OCI-M2 (cell line): ENCODE data around the gene SMIM12.
"Not testable (repeated sequence)": the region's sequence is repeated elsewhere in the genome, so short reads cannot be mapped to it uniquely, and the experiment has no call there.

ENCODE experiments used
- DNase-seq: peaks from one replicate; lab custom pipeline; 2025; ENCODE audit not compliant: unreplicated experiment; lab: John Stamatoyannopoulos, UW

Gene SMIM12

DNA sequence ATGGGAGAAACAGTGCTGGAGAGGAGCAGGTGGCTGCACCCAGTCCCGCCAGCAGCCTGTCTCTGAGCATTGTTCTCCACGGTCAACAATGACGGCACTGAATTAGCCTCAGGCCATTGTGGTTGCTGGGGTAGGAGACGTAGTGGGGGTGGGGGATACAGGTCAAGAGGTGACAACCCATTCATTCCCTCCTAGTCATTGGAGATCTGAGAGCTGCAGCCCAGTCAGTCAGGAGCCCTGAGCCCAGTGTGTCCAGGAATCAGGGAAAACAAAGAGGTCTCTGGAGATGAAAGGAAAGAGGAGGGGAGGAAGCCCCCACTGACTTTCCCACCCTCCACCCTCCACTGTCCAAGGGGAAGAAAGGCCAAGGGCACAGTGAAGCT, 15.3 kb downstream of the SMIM12 start:
- DNase-seq: no peak

DNA sequence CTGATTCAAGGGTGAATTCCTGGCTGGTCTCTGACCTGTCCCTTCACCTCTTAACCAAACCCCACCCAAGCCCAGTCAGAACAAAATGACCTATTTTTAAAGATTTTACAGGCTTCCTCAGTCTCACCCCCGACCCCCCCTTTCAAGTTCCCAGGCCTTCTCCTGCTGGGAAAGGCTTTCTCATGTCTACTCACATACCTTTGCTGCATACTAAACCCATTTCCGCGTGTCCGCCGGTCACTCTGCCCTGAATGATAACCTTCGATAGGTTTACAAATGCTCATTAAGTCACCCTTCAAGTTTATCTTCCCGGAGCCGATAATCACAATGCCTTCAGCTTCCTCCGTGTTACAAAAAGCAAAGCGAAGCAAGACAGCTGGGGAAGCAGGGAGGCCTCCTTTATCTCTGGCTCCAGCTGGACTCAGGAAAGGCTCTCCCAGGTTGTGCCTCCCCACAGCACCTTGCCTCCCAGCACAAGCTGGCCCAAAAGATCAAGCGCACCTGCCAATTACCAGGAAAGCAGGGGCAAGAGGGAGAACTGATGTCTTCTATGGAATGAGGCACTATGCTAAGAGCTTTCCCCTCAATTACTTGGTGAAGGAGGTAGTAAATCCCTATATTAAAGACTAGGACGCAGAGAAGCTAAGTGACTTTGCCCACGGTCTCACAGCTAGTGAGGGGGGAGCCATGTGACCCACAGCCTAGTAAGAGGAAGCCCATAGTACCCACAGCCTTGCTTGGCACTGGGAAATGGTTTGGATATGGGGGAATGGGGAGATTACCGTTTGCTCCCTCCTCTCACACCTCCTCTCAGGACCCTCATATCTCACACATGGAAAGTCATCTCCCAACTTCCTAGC, 15.9 kb downstream of the SMIM12 start:
- no peak for DNase-seq

DNA sequence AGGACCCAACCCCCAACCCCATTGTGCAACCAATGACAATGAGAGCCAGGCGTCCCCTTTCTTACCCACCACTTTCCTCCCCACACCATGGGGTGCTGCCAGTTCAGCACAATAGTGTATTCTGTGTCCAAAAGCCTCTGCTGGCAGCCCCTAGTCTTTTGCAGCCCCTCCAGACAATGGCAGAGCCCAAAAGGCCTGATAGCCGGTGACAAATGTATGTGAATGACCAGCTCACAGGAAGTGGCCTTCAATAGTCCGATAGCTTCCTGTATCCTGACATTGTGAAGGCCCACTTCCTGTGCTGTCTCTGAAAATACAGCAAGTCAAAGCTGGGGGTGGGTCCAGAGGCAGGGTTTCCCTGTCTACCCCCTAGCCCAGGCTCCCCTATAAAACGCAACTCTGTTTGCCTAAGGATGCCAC, 16.6 kb downstream of the SMIM12 start:
- no peak for DNase-seq

DNA sequence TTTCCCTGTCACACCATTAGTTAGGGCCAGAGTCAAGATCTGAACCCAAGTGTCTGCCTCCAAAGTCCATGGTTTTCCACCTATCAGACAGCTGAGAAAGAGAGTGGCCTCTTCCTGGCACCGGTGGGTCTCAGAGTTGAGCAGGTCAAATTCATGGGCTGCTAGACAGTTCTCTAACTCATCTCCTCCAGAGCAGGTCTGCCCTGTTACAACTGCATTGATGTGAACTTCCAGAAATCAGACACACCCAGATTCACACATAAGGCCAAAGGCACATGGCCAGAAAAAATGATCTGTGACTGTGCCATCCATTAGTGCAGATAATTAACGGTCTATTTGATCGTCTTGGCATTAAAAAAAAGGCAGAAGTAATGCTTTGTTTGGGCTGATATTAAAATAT, 17.5 kb downstream of the SMIM12 start:
- no peak for DNase-seq

DNA sequence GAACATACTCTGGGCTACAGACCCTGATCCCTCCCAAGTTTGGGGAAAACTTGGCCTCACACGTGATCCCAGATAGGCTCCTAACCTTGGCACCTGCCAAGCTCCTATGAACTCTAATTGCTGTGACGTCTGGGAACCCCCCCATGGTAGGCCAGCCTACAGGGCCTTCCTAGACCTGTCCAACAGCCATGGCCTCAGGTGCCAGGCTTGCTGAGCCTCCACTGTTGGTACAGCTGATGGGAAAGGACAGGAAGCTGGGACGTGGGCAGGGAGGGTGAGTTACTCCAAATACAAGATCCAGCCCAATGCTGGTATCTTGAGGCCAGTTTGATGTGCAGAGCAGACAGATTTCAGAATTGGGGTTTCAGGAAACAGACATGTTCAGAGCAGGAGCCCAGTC, 19.1 kb downstream of the SMIM12 start:
- DNase-seq: no peak

DNA sequence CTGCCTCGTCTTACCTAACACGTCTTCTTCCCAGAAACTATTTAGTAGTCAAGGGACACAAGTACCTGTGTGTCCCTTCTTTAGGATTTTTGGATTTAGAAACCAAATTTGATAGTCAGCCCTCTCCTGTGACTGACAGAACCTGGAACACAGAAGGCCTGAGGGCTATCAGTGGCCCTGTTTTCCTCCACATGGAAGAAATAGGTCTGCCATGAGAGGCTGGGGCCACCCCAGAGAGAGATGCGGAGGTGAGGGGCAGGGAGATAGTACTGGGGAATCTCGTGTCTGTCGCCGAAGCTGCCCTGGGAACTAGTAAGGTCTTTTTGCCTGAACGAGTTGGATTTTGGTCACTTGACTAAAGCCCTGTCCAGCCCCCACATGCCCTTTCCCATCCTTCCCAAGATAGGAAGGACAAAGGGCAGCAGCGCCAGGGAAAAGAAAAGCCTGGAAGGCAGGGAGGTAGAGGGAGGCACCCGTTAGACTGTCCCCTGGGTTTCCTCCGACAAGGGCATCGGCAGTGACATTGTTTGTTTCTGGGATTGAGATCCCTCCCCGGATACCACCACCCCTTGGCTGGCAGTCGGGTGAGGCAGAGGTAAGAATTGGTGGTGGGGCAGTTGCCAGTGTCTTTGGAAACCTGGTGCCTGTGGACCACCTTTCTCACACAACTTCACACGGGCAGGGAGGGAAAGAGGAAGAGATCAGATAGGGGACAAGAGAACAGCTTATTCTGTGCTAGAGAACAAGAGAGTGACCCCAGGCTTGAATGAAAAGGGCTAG, 19.8 kb downstream of the SMIM12 start:
- no peak for DNase-seq

DNA sequence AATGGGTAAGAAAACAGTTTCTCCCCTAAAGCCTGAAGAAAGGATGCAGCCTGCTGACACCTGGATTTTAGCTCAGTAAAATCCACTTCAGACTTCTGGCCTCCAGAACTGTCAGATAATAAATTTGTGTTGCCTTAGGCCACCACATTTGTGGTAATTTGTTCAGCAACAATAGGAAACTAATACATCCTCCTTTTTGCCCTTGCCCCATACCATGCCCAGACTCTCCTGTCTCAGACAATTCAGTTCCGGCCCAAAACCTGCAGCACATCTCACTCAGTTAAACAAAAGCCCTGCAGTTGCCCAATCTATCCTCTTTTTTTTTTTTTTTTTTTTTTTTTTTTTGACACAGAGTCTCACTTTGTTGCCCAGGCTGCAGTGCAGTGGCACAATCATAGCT, 25.8 kb downstream of the SMIM12 start:
- DNase-seq: no peak

DNA sequence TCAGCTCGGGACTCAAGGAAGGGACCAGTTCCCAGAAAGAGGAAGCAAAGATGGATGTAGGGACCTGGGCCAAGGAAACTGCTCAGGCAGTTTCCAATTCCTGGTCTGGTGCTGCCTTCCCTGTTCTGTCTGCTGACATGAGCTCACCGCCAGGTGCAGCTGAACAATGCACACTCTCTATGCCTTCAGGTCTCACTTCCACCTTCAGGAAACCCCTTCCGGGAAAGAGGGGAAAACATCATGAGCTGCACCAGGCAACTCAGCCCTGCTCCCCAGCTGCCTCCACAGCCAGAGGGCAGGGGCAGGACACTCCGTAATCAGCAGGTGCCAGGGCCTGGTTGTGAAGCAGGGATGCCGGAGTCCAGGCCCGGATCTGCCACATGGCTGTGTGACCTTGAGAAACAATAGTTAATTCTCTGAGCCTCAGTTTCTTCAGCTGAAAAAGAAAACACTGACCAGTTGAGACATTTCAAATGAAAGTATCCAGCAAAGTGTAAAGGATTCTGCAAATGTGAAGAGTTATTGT, 27.8 kb downstream of the SMIM12 start:
- no peak for DNase-seq

DNA sequence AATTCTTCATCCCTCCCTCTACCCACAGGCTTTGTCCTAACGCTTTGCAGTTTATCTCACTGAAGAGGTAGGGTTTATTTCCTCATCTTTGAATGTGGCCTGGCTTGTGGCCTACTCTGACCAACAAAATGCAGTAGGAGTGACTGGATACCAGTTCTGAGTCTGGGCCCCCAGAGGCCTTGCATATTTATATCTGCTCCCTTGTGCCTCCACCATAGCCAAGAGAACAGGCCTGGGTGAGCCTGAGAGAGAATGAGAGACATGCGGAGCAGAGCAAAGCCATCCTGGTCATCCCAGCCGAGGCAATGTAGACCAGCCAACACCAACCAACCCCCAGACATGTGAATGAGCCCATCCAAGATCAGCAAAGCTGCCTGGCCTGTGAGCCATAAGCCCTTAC, 30.3 kb downstream of the SMIM12 start:
- DNase-seq: no peak

DNA sequence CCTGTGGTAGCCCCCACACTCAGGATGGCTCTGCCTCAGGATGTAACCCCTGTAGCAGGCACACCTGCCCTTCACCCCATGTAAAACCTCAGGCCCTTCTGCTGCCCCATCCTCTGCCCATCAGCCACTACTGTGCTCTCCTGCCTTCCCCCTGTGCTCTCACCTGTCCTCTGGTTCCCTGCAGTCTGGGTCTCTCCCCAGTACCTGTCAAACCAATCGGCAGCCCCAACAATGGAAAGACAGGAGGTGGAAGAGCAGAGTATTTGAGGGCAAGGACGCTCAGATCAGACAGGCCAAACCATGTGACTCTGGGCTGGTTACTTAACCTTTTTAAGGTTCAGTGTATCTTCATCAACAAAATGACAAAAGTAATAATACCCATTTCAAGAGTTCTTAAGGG, 30.9 kb downstream of the SMIM12 start:
- no peak for DNase-seq

DNA sequence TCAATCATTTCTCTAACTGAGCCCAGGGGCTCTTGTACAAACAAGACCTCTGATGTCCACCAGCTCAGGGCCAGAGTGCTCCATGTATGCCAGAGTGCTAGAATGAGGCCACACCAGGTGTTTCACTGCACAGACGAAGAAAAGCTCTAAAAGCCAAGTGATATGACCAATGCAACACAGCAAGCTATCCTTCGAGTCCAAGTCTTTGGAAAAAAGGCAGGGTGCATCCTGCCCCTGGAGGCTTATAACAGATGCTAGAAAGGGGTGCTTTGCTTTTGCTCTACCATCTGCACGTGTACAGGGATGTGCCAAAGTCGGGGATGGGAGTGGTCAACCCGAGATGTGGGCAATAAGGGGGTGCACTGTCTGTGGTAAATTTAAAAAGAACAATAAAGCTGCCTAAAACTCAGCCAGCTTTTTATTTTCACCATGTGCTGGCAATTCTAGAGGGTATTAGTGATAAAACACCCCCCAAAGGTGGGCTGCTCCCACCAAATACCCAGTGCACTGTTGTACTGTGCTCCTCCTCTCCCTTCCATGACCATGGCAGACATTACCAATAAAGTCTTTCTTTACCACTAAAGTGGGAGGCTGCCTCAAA, 32.1 kb downstream of the SMIM12 start:
- no peak for DNase-seq

DNA sequence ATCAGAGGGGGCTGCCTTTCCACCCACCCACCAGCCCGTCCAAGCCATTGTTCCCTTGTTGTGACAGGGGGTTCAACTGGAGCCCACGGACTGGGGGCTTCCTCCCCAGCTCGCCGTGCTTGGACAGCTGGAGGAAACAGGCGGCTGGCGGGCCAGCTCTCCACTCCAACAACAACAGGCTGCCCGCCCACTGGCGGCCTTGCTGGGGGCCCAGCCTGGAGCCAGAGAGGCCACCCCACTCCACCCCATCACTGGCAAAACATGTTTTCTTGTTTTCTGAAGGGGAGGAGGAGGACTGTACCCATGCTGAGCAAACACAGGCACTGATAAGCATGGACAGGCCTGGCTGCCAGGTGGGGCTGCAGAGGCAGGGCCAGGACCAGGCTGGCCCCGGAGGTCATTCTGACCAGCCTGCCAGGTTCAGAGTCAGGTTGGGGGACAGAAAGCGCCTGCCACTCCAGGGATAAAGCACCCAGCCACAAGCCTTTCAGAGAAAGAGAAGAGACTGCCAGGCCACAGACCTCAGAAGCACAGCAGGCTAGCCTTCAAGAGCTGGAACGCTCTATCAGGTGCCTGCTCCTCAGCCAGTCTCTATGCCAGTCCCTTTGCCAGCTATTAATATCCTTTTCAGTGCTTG, 34.0 kb downstream of the SMIM12 start:
- no peak for DNase-seq

DNA sequence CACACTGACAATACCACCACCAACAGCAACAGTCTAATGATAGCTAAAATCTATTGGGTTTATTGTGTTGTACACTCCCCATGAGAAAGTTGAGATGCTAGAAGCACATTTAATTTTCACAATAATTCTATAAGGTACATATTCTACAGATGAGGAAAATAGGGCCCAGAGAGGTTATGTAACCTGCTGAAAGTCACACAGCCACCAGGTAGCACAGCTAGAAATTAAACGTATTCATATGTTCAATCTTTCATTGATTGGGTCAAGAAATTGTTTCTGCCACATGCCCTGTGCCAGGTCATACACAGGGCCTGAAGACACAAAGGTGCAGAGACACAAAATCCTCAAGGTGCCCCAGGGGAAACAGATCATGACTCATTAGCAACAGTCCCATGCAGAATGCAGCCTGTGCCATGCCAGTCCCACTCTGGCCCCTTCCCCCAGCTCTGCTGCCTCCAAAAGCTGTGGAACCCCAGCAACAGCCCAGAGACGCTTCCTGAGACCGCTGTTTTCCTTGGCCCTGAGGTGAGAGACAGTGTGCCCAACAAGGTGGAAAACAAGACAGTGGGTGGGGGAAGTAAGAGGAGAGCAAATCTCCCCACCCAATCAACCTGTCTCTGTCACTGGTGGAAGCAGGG, 34.6 kb downstream of the SMIM12 start:
- no peak for DNase-seq

DNA sequence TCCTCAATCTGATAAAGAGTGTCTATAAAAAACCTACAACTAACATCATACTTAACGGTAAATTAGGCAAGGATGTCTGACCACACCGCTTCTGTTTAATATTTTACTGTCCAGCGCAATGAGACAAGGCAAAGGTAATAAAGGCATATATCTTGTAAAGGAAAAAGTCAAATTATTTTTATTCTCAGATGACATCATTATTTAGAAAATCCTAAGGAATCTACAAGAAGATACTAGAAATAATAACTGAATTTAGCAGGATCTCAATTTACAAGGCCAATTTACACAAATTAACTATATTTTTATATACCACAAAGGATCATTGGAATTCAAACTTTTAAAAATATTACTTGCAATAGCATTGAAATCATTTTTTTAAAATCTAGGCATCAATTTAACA, 37.3 kb downstream of the SMIM12 start:
- no peak for DNase-seq

DNA sequence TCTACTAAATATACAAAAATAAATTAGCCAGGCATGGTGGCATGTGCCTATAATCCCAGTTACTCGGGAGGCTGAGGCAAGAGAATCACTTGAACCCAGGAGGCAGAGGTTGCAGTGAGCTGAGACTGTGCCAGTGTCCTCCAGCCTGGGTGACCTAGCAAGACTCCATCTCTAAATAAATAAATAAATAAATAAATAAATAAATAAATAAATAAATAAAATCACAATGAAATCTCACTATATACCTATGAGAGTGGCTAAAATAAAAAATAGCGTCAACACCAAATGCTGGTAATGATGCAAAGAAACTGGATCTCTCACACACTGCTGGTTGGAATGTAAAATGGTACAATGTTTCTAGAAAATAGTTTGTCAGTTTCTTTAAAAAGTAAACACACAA, 40.7 kb downstream of the SMIM12 start:
- not testable (repeated sequence) for DNase-seq

DNA sequence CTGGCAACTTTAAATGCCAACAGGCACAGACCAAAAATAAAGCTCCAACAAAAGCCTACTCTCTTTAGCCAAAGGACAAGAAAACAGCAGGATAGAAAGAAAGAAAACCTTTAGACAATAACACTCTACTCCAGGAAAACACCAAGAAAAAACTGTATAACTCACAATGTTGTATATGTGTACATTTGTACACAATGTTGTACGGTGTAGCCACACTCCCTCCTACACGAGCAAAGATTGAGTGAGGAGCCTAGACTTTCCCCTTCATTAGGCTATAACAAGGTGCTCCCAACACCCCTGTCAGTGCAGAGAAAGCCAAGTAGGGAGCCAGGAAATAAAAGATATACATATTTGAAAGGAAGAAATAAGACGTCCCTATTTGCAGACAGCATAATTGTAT, 42.8 kb downstream of the SMIM12 start:
- no peak for DNase-seq

DNA sequence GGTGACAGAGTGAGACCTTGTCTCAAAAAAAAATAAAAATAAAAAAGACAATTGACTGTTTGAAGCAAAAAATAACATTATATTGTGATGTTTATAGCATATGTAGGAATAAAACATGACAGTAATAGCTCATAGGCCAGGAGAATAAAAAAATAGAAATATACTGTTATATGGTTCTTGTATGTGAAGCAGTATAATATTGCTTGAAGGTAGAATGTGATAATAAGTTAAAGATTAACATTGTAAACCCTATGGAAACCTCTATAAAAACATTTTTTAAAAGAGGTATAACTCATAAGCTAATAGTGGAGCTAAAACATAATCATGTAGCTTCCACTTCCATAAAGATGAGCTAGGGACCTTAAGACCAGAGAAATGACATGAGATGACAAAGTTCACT, 43.2 kb downstream of the SMIM12 start:
- DNase-seq: no peak

DNA sequence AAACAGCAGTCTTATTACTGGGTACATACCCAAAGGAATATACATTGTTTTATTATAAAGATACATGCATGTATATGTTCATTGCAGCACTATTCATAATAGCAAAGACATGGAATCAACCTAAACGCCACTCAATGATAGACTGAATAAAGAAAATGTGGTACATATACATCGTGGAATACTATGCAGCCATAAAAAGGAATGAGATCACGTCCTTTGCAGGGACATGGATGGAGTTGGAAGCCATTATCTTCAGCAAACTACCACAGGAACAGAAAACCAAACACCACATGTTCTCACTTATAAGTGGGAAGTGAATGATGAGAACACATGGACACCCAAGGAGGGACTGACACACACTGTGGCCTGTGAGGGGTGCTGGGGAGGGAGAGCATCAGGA, 48.8 kb downstream of the SMIM12 start:
- not testable (repeated sequence) for DNase-seq

DNA sequence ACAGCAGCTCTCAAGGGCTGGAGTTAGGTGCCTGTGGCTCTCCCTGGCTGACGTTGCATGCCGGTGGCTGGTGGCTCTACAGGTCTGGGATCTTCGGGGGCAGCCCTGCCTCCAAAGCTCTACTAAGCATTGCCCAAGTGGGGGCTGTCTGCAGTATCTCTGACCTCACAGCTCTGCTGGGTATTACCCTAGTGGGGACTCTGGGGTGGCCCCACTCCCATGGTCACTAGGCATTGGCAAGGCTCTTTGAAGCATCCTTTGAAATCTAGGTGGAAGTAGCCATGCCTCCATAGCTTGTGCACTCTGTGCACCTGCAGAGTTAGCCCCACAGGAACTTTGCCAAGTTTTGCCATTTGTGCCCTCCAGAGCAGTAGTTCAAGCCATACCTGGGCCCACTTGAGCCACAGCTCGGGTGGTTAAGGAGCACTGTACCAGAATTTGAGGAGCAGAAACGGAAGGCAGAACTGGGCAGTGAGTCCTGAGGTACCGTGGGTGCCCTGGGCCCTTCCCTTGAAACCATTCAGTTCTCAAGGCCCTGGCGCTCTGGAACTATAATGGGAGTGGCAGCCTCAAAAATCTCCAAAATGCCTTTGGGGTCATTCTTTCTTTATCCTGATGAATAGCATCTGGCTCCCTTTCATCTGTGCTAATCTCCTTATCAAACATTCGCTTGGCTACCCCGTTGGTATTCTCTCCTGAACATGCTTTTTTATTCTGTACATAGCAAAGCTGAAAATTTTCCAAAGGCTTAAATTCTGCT, 51.3 kb downstream of the SMIM12 start:
- no peak for DNase-seq

DNA sequence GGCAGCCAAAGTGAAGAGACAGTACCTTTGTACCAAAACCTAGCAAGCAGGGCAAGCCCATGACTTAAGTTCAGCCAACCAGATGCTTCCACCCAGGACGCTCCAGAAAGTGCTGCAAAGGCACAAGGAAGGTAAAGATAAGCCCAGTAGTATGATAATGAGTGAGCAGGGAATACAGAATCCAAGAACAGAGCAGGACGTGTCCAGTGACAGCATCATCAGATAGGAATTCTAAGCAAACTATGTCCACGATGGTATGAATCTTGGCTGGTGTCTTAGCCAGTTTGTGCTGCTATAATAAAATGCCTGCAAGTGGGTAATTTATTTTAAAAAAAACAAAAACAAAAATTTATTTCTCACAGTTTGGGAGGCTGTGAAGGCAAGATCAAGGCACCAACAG, 53.2 kb downstream of the SMIM12 start:
- no peak for DNase-seq
